Fibroblast of the conjunctiva (primary cell): ENCODE data around the gene CST4.
"Not testable (repeated sequence)": the region's sequence is repeated elsewhere in the genome, so short reads cannot be mapped to it uniquely, and the experiment has no call there.

Source experiments
- DNase-seq: peaks from one replicate; pipeline ENCODE4 v3.0.0-alpha.2; 2010; ENCODE audit warnings: low read depth

The CST4 gene

DNA sequence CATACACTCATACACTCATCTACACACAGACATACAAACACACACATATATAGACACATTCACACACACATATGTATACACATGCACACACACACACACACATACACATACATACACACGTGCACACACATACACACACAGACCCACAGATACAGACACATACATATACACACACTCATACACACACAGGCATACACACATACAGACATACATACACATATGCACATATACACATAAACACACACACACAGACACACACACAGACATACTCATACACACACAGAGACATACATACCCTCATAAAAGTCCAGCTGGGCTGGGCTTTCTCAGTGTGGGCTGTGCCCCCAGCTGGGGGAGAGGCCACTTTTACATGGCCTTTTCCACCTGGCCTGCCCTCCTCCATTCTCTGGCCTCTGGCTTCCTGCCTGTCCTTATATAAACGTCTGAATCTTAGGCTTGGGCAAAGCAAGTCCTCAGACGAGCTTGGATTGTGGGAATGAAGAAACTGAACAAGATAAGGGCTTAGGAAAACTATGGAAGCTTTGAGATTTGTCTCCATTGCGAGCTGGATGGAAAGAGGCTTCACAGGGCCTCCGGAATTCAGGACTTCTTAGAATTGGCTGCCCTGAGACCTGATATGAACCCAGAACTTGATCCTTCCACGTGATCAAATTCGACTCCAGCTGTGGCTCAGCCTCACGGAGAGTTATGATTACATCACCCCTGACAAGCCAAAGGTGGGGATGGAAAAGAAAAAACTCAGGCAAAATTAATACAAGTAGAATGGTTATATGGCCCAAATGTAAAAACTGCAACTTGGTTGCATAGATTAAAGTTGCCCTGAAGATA lies 28.6 kb downstream of the CST4 start:
- DNase-seq = peak; percentile 64

DNA sequence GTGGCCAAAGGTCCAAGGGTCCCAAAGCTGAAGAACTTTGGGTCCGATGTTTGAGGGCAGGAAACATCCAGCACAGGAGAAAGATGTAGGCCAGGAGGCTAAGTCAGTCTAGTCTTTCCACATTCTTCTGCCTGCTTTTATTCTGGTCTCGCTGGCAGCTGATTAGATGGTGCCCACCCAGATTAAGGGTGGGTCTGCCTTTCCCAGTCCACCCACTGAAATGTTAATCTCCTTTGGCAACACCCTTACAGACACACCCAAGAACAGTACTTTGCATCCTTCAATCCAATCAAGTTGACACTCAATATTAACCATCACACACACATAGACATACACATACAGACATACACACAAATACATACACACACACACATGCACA lies 29.2 kb downstream of the CST4 start:
- DNase-seq = not testable (repeated sequence)

DNA sequence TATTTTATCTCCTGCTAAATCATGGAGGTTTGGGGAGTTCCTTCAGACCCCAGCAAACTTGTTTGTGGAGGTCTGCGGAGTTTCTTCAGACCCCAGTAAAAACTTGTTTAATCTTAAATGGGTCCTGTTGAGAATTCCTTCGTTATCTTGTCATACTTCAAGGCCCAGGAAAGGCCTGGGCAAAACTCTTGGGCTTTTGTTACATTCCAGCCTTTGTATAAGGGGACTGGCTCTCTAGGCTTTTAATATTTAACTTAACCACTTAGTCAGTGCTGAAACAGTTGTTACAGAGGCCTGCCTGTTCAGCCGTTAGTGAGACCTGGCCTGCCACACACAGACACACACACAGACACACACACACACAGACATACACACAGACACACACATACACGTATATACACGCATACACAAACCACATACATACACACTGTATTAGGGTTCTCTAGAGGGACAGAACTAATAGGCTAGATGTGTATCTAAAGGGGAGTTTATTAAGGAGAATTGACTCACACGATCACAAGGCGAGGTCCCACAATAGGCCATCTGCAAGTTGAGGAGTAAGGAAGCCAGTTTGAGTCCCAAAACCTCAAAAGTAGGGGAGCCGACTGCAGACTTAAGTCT lies 29.7 kb downstream of the CST4 start:
- no peak for DNase-seq

DNA sequence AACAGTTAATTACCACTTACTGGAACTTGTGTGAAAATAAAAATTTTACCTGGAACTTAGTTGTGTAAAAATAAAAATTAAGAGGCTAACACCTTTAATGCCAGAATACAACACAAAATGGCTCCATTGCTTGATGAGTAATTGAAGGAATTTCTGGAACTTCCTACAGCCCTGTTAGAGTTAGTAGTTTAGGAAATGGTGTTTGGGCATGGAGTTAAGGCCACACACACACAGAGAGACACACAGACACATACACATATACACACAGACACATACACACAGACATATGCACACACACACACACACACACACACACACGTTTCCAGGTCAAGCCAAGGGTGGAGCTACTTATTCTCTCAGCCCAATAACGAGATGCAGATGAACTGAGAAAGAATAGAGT lies 30.5 kb downstream of the CST4 start:
- no peak for DNase-seq

DNA sequence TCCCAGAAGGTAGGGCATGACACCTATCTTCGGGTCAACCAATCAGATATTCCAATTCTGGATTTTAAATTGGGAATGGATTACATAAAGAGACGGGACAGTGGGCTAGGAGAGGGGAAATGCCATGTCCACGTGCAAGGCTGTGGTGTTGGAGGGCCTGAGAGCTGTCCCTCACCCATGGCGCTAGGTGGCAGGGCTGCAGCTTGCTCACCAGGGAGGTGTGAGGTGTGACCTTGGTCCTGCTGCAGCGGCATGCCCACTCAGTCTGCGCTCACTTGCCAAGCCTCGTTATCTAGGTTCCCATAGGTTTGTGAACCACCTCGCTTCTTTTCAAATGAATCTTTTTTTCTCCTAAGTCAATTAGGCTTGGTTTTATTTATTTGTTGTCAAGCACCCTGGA lies 31.6 kb downstream of the CST4 start:
- no peak for DNase-seq

DNA sequence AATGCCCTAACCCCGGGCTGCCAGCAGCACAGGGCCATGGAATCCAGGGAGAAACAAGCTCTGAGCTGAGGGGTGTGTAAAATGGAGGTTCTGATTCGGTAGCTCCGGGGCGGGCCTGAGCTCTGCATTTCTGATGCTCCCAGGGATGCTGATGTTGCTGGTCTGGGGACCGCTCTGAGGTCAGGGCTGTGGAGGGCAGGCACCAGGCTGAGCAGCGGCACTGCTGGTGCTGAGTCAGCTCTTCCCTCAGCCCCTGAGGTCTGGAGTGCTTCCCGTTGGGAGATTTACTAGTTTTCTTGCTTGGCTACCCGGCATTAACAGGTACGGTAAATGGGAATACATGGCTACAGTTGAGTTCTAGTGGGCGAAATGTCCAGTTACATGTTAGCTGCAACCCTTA lies 32.5 kb downstream of the CST4 start:
- no peak for DNase-seq

DNA sequence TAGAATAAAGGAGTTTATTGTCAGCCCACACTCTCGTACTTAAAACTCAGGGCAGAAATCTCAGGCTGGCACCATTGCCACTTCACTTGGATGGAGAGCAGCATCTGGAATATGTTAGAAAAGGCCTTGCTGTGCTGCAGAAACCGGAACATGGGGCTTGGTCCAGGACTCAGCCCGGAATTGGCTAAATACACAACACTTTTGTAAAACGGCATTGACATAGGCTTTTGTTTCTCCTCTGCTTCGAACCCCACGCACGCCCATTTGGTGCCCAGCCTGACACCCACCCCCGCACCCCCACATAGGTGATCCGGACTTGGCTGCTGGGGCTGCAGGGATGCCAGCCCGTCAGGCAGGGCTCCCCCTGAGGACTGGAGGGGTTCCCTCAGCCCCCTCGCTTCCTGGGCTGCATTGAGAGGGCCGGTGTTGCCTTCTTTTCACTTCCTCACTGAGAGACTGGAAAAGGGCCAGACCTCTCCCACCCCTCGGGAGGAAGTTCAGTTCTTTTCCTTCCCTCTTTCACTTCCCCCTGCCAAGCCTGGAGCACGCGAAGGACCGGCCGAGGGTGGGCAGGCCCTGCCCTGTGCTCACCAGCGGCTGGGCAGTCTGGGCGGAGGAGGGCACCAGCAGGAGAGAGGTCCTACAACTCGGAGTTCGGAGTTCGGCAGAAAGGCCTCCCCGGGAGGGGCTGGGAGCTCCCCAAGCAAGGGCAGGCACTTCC lies 33.2 kb downstream of the CST4 start:
- no peak for DNase-seq

DNA sequence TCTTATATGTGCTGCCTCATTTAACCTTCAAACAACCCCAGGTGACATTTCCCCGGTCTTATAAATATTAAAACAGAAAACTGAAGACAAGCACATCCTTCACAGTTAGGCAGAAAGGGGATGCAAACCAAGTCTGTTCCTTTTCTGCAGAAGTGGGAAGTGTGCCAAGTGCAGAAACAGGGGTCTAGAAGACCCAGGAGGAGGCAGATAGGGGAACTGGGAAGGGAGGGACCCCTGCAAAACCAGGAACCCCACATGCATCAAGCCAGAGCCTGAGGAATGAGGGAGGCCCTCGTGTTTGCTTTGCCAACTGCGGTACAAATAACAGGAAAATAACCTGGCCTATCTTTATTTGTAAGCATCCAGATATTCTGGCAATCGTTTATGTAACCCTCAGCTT lies 34.1 kb downstream of the CST4 start:
- no peak for DNase-seq

DNA sequence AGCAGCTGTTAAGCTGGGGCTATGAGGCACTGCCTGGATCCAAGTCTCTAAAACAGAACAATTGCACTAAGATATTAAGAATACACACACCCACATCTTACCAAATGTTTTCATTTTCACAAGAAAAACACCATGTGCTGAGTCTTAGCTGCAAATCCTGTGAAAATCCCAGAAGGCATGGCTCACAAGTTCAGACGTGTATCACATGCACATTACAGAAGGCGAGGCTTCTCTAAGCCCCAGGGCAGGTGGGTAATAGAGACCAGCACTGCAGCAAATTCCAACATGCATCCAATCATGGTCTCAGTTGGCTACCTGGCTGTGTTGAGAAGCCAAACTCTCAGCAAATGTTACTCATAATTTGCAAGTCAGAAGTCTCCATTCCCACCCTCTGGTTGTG lies 34.8 kb downstream of the CST4 start:
- DNase-seq = no peak

DNA sequence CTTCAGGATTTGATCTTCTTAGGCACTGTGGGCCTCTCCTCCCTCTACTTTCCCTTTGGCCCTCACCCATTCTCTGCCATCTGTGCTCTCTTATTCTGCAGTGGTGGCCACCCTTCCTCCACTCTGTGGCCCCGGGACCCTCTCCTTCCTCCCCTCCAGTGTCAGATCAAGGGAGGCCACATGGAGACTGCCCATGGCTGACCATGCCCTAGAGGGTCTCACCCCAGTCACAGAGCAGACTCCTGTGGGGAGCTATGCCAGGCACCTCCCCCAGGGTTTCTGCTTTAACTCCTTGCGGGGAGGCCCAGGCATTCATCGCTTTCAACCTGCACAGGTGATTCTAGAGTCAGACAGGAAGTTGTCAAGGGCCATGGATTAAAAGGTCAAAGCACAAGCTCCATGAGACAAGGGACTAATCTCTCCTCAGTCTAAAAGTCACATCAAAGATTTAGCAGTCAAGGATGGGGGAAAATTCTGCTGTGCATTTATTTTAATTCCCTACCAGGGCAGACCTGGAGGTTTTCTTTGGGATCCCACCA lies 35.4 kb downstream of the CST4 start:
- no peak for DNase-seq

DNA sequence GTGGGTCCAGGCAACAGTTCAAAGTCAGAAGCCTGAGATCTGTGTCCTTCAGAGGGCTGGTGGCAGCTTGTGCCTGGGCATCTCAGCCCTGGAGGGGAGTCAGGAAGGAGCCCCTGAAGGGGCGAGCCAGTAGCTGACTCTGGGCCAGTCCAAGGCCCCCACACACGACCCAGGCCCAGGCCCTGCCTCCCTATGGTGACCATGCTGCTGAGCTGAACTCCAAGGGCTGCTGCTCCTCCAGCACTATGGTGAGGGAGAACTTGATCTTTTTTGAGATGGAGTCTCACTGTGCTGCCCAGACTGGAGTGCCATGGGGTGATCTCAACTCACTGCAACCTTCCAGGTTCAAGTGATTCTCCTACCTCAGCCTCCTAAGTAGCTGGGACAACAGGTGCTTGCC lies 35.9 kb downstream of the CST4 start:
- no peak for DNase-seq

DNA sequence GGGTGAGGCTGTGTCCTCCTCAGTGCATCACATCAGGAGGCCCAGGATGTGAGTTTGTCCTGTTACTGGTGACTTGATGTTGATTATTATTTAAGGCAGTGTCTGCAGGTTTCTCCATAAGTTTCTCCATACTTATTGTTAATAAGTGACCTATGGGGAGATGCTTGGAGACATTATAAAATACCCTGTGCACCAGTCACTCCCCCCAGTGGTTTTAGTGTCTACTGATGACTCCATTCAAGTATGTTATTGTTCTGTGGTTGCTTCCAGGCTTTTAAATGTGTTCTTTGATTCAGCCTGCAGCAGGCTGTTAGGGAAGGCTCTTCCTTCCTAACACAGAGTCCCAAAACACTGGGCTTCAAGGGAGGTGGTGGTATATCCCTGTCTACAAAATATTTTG lies 36.5 kb downstream of the CST4 start:
- DNase-seq = no peak

DNA sequence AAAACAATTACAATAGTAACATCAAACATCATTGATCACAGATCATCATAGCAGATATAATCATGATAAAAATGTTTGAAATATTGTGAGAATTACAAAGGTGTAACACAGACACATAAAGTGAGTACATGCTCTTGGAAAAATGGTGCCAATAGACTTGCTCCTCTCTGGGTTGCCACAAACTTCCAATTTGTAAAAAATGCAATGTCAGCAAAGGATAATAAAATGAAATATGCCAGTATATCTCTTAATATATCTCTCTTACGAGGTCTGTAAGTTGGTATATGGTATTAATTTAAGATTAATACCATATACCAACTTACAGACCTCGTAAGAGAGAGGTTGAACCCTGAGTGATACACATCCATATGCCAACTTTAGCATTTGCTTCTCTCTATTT lies 37.7 kb downstream of the CST4 start:
- no peak for DNase-seq

DNA sequence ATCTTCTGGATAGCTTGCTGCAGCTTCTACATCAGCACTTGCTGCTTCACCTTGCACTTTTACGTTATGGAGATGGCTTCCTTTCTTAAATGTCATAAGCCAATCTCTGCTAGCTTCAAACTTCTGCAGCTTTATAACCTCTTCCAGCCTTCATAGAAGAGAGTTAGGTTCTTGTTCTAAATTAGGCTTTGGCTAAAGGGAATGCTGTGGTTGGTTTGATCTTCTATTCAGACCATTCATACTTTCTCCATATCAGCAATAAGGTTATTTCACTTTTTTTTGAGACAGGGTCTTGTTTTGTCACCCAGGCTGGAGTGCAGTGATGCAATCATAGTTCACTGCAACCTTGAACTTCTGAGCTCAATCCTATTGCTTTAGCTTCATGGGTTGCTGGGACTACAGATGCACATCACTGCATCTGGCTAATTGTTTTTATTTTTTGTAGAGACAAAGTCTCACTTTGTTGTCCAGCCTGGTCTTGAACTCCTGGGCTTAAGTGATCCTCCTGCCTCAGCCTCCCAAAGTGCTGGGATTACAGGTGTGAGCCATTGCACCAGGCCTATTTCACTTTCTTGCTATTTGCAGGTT lies 38.9 kb downstream of the CST4 start:
- DNase-seq = no peak

DNA sequence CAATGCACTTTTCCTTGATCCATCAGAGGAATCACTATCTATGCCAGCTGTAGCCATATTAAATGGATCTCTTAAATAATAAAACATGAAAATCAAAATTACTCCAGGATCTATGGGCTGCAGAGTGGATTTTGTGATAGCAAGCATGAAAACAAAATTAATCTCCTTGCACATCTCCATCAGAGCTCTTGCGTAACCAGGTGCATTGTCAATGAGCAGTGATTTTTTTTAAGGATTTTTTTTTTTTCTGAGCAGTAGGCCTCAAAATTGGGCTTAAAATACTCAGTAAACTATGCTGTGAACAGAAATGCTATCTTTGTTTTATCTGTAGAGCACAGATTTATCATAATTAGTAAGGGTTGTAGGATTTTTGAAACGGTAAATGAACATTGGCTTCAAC lies 39.6 kb downstream of the CST4 start:
- DNase-seq = no peak

DNA sequence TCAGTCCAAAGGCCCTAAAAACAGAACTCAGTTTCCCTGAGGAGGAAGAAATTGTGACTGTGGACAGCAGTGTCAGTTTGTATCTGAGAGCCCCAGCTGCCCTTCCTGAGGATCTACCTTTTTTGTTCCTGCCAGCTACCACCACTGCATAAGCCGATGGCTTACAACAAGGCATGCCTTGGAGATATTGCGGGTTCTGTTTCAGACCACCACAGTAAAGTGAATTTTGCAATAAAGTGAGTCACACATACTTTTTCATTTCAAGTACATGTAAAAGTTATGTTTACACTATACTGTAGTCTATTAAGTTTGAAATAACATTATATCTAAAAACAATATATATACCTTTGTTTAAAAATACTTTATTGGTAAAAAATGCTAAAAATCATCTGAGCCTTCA lies 41.5 kb downstream of the CST4 start:
- DNase-seq = no peak

DNA sequence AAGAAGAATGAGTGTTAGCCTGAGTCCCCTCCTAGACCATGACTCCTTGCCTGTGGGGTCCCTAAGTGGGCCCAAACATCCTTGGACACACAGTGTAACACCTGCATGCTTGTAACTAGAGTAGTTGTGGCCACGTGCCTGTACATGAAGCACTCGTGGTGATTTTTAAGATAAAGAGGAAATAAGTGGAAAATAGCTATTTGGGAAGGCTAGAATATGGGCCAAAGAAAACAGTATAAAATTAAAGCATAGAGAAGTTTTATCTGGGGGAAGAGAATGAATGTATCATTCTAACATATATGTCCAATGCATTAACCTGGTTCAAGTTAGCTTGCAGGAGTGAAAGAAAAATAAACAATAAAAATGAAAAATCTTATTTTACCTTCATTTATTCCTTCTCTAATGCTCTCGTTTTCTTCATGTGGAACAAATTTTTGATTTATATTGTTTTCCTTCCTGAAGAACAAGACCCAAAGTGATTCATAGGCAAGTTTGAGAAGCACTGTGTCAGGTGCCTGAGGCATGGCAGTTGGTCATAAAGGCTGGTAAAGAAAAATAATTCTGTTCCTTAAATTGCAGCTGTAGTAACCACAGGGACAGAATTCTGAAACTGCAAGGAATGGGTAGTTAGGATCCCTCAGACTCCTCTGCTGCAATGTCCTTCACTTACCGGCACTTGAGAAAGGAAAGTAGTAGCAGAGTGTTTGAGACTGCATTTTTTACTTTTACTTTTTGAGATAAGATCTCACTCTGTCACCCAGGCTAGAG lies 42.5 kb downstream of the CST4 start:
- DNase-seq = no peak

DNA sequence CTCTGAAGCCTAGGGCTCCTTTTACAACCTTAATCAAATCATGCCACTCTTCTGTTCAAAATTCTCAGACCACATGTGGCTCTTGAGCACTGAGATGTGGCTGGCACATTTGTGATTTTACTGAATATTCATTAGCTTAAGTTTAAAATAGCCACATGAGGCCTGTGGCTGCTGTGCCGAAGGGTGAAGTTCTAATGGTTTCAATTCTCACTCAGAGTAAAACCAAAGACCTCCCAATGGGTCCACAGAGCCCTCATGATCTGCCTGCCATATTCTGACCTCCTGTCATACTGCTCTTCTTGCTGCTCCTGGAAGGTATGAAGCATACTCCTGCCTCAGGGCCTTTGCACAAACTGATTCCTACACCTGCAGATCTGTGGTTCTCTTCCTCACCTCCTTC lies 43.3 kb downstream of the CST4 start:
- no peak for DNase-seq

DNA sequence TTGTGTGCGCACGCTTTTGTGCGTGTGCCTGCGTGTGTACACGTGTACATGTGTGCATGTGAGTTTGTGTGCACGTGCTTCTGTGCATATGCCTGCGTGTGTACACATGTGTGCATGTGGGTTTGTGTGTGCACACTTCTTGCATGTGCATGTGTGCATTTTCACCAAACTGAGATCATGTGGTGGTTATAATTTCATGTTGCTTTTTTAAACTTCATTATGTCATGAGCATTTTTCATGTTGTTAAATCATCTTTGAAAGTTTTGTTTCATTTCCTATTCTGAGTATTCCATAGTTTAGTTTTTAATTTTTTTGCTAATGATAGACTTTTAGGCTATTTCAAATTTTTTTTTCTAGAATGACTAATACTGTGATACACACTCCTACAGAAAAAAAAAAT lies 44.7 kb downstream of the CST4 start:
- no peak for DNase-seq

DNA sequence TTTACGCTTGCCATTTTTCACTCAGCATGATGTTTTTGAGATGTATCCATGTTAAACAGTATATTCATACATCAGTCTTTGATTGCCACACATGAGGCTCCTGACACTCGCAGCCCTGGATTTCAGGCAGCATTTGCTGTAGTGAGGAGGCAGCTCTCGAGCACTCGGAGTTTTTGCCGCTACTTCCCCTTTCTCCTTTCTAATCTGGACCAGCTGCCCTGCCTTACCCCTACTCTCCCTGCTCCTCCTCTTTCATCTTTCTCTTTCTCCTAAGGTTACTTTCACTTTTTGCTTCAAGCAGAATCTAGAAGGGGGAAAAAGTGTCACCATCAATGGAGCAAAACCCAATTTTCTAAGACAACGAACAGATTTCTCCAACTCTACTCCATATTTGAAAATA lies 45.2 kb downstream of the CST4 start:
- DNase-seq = no peak

DNA sequence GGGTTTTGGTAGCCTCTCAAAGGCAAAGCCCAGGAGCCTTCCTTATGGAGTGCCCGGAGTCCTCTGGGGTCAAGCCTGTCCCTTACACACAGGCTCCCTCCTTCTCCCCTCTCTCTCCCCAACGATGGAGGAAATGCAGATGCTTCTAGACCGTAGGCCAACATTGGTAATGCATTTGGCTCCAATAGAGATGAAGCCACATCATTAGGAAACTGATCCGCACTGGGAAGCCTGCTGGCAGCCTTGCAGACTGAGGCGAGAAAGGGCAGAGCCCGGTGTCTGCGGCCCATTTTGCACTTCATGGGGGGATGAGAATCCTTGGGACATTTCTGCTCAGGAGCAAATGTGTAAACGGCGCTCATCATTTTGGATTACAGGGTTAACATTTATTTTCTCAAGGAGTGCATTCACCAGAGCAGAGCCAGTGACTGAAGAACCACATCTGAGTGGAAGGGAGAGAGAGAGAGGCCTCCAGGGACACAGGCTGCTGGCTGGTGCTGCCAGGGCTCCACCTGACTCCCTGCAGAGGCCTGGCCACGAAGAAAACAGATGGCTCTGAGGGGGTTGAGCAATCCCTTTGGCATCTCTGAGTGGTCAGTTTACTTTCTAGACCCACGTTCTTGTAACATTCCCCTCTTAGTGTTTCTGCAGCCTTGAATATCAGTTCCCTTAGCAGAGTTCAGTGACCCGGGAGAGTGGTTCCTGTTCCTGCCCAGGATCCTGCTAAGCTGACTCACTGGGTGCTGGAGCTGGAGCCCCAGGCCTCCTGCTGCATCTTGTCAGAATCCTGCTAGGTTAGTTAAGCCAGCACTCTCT lies 46.7 kb downstream of the CST4 start:
- peak; percentile 63 for DNase-seq
